Activated naive CD4-positive, alpha-beta T cell treated with anti-CD3 and anti-CD28 coated beads, Interleukin-2, amount 50 U/mL, for 24 hours (primary cell): ENCODE results near the gene FSD1L.
"Not testable (repeated sequence)": the region's sequence is repeated elsewhere in the genome, so short reads cannot be mapped to it uniquely, and the experiment has no call there.

Source experiments
- H3K27ac Mint-ChIP-seq: one replicate; pipeline ENCODE4 v1.8.0; 2021; ENCODE audit warnings: mild to moderate bottlenecking, mixed read lengths
- H3K27me3 Mint-ChIP-seq: one replicate; pipeline ENCODE4 v1.8.0; 2021; ENCODE audit warnings: mixed read lengths
- H3K36me3 Mint-ChIP-seq: one replicate; pipeline ENCODE4 v1.8.0; 2021; ENCODE audit warnings: mixed read lengths
- H3K4me1 Mint-ChIP-seq: one replicate; pipeline ENCODE4 v1.8.0; 2021; ENCODE audit warnings: mixed read lengths
- H3K4me3 Mint-ChIP-seq: one replicate; pipeline ENCODE4 v1.8.0; 2021; ENCODE audit warnings: mild to moderate bottlenecking, mixed read lengths
- H3K9me3 Mint-ChIP-seq: one replicate; pipeline ENCODE4 v1.8.0; 2021; ENCODE audit warnings: mixed read lengths

Gene FSD1L

GRCh38 chr9:105554042-105554441 is 106.2 kb downstream of the FSD1L start:
- Mint-ChIP-seq H3K36me3 (peaks cover 5% of the 10 kb centered on the region), H3K4me3 (no peak overlapping the region), H3K27ac (no peak overlapping the region), H3K27me3 (no peaks in the 10 kb centered on the region), H3K4me1 (peaks cover 17% of the 10 kb centered on the region), H3K9me3 (no peaks in the 10 kb centered on the region)

- H3K4me3 Mint-ChIP-seq, result peak within 1 kb of the TSS; percentile 96
- H3K27ac Mint-ChIP-seq, result peak within 1 kb of the TSS; percentile 87
- peaks cover 24% of the 10 kb centered on the region for H3K4me1 Mint-ChIP-seq
- no peaks in the 10 kb centered on the region for H3K27me3 Mint-ChIP-seq
- peaks cover 10% of the 10 kb centered on the region for H3K9me3 Mint-ChIP-seq
- H3K36me3 Mint-ChIP-seq, result peaks cover 28% of the 10 kb centered on the region
Measured at GRCh38 chr9:105557804-105558610, 110.2 kb downstream of the FSD1L start, which contains the start of gene FKTN. TSS of gene FKTN (plus strand) at chr9:105558131. CDS start at chr9:105575033, 16,902 bp downstream.

GRCh38 chr9:105572455-105572854 is 124.6 kb downstream of the FSD1L start:
- H3K36me3 Mint-ChIP-seq, result peaks cover 42% of the 10 kb centered on the region

GRCh38 chr9:105579952-105580351 is 132.1 kb downstream of the FSD1L start:
- H3K4me1 Mint-ChIP-seq, H3K9me3 Mint-ChIP-seq, H3K27ac Mint-ChIP-seq, H3K27me3 Mint-ChIP-seq, H3K4me3 Mint-ChIP-seq: not testable (repeated sequence)
- H3K36me3 Mint-ChIP-seq, result peaks cover 24% of the 10 kb centered on the region

More at GRCh38 chr9:105572455-105572854, 124.6 kb downstream of the FSD1L start:
- no peaks in the 10 kb centered on the region for H3K27me3 Mint-ChIP-seq
- peaks cover 5% of the 10 kb centered on the region for H3K4me1 Mint-ChIP-seq
- H3K4me3 Mint-ChIP-seq, result no peak overlapping the region
- no peak overlapping the region for H3K27ac Mint-ChIP-seq
- peaks cover 8% of the 10 kb centered on the region for H3K9me3 Mint-ChIP-seq

- H3K27ac Mint-ChIP-seq, H3K27me3 Mint-ChIP-seq, H3K4me3 Mint-ChIP-seq, H3K4me1 Mint-ChIP-seq, H3K9me3 Mint-ChIP-seq: not testable (repeated sequence)
- peaks cover 14% of the 10 kb centered on the region for H3K36me3 Mint-ChIP-seq
Measured at GRCh38 chr9:105581550-105581949, 133.7 kb downstream of the FSD1L start.

- Mint-ChIP-seq H3K9me3 (peaks cover 6% of the 10 kb centered on the region), H3K4me1 (no peaks in the 10 kb centered on the region), H3K27me3 (no peaks in the 10 kb centered on the region), H3K27ac (no peak overlapping the region), H3K36me3 (peaks cover 30% of the 10 kb centered on the region), H3K4me3 (no peak overlapping the region)
Measured at GRCh38 chr9:105593145-105593544, 145.3 kb downstream of the FSD1L start.
